Urothelium cell line (cell line): ENCODE measurements around the gene IL16.
"Not testable (repeated sequence)": the region's sequence is repeated elsewhere in the genome, so short reads cannot be mapped to it uniquely, and the experiment has no call there.

ENCODE experiments used
- DNase-seq: peaks from one replicate; pipeline ENCODE4 v3.0.0; 2011; ENCODE audit warnings: low spot score, mixed read lengths
- FAIRE-seq: peaks from 2 replicates; lab custom pipeline; 2011; peaks lifted over from hg19 to GRCh38; lab: Jason Lieb, UNC

The IL16 gene

DNA sequence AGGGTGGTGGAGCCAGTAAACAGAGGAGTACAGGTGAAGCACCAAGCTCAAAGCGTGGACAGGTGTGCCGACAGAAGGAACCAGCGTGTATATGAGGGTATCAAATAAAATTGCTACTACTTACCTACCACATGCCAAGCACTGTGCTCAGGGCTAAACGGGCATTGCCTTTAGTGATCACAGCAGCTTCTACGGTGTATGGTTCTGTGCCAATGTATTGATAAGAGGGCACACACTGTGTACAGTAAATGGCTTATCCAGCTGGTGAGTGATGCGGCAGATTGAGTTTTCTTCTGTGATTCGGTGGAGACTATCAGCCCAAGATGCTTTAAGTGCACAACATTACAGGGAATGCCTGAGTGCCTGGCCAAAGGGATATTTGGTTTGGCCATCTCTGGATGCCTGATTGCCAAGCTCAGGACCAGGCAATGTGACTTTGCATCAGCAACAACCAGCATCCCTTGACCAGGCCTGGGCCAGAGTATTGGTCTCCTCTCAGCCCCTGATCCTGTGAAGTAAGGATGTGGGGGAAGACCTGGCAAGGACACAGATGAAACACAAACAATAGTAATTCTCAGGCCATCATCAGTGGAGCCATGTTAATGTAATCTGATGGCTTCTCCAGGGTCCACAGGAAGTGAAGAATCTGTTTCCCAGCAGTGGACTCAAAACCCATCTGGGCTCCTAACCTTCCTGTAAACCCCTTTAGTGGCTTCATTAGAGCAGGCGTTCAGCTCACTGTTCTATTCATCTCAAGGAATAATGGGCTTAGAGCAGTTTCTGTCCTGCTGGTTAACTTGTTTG lies 113.2 kb downstream of the IL16 start:
- FAIRE-seq = no peak
- DNase-seq = no peak

DNA sequence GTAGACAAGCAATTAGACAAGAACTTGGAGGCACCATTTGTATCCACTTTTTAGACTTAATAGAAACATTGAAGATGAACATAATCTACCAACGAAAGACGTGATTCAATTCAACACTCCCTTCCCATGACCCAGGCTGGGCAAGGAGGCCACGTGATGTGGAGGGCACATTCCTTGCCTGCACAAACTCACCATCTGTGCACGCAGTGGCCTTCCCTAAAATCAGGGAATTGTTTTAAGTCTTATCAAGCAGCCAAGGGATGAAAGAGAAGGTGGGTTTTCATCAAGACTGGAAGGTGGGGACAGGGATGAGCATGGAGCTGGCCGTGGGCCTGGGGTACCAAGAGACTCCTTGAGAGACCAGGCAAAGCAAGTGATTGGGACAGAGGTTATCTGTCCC lies 113.8 kb downstream of the IL16 start:
- FAIRE-seq = no peak
- no peak for DNase-seq

DNA sequence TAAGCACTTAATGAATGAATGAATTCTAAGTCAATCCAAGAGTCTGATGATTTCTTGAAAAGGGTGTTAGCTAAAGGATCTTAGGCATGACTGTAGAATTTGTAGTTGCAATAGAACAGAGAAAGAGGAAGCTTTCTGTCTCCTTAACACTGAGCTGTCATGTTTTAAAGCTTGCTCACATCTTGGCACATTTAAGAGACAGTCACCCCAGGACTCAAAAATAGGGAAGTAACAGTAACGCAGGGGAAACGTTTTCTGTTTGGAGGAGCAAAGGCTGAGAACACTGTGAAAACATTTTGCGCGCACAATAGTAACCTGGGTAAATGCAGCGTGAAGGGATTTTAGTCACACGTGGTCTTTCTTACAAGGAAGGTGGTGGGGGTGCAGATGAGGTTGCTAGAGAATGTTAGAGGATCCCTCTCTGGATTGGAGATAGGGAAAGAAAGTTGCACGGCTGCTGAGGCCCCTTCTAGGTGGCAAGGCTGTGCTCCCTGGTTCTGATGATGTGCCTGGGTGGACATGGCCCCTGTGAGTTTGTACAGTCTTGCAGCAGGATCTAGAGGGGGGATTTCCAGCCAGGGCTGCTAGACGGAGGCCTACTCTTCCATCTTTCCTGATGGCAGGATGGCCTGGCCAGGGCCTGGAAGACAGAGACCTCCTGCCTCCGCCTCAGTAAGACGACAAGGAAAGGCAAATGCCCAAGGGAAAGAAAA lies 115.2 kb downstream of the IL16 start:
- no peak for DNase-seq
- no peak for FAIRE-seq

DNA sequence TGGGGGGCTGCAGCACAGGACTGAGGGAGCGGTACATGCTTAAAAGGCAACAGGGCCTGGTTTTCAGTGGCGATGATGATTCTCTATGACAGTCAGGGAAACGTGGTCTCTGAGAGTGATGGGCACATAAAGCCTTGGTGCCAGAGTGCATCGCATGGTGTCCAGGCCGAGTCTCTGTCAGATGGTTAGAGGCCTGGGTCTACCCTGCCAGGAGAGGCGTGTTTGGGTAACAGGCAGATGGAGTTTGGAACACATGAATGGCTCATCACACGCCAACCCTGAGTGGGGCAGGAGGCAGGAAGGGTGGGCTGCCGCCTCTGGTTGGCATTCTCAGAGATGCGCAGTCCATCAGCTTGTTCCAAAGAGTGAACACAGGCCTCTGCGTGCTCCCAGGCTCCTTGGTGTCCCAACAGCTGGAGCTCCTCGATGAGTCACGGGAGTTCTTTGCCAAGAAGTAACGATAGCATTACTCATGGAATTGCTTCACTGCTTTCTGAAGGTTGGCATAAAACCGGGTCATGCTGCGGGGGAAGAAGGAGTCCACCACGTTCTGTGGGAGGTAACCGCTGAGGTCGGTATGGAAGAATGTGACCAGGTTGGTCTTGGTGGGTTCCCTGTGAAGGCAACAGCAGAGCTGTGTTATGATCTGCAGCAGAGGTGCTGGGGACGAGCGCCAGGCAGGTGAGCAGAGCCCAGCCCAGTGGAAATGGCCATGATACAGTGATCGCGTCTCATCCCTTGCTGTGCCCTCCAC lies 116.3 kb downstream of the IL16 start:
- DNase-seq (peak; percentile 93), FAIRE-seq (peak; percentile 97)

DNA sequence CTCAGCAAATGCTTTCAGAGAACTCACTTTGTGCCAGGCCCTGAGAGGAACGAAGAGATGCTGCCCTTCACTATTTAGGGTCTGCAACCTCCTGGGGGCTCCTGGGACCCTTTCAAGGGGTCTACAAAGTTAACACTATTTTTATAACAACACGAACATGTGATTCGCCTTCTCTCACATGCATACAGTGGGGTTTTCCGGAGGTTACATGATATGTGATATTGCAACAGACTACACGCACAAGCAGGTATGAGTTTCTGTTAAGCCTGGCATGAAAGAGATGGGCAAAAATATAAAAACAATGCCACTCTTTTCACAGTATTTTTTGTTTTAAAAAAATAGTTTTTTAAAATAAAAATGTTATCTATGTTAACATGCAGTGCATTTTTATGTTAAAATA lies 117.0 kb downstream of the IL16 start:
- no peak for FAIRE-seq
- DNase-seq = no peak

DNA sequence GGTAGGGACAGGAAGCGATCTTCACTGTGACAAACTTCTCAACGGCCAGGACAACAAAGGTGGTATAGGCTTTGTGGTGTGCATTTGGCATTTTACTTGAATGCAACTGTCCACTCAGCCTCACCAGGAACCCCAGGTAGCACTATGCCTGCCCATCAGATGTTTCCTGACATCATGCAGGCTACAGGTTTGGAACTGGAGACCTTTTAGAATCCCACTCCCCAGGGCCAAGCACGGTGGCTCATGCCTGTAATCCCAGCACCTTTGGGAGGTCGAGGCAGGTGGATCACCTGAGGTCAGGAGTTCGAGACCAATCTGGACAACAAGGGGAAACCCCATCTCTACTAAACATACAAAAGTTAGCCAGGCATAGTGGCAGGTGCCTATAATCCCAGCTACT lies 117.7 kb downstream of the IL16 start:
- DNase-seq (no peak), FAIRE-seq (no peak)

DNA sequence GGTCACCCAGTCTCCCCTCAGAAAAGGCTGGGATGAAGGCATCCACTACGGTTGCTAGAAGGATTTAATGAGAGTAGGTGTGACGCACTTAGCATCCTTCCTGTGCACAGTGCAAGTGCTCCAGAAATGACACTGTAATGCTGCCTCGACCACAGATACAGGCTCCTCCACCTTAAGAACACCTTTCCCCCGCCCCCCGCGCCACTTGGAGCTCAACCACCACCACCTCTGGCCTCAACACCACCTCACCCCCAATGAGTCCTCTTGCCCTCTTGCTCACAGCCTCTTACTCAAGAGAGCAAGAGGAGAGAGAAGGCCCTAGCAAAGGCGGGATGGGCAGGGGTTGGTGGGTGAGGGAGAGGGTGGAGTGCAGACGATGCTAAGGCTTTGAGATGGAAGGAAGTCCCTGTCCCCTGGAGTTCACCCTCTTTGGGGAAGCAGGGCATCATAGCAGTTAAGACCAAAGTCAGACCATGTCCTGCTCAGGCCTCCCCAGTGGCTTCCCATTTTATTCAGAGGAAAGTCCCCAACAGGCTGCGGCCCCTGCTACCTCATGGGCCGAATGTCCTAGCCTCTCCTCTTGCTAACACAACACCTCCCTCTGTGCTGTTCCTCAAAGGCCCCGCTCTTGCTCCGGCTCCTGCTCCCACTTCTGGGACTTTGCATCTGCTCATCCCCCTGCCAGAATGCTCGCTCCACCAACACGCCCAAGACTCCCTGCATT lies 118.9 kb downstream of the IL16 start:
- FAIRE-seq (no peak), DNase-seq (no peak)

DNA sequence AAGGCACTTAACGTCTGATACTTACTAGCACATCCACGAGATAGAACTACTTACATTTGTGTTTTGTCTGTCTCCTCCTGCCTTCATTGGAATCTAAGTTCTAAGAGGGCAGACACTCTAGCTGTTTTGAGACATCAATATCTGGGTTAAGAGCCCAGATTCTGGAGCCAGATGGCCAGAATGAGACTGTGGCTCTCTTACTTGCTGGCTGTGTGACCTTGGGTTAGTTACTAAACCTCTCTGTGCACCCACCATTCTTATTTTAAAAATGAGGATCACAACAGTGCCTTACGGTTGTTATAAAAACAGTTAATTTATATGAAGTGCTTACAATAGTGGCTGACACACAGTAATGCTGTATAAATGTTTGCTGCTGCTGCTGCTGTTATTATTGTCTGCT lies 119.6 kb downstream of the IL16 start:
- DNase-seq (no peak), FAIRE-seq (no peak)

DNA sequence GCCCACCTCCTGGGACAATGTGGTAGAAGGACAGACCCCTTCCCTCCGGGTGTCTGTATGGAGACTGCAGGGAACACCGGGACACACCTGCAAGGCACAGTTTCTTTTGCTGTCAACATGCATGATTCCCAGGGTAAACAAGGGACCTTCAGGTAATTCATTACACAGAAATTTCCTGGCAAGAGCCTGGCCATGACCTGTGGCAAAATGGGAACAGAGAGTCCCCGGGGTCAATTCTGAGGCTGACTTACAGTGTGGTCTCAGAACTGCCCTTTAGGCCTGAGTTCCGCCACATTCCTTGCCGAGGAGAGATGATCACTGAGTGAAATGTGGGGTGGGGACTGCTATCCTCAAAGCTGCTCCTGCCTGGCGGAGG lies 121.0 kb downstream of the IL16 start:
- DNase-seq (no peak), FAIRE-seq (no peak)

DNA sequence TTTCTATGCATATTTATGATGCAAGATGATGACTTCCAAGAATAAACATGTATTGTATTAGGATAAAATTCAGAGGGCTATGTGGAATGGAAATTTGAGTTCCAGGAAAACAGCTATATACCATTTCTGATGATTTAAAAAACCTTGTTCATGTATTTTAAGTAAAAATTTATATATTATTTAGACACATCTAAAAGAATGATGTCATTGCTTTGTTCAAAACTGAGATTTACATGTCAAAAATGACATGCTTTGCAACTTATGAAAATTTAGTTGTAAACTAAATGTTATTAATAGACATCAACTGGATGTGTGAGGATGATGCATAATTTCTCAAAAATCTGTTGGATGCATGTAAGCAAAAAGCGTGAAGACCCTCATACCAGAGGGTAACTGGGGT lies 125.0 kb downstream of the IL16 start:
- DNase-seq = no peak
- FAIRE-seq = no peak

DNA sequence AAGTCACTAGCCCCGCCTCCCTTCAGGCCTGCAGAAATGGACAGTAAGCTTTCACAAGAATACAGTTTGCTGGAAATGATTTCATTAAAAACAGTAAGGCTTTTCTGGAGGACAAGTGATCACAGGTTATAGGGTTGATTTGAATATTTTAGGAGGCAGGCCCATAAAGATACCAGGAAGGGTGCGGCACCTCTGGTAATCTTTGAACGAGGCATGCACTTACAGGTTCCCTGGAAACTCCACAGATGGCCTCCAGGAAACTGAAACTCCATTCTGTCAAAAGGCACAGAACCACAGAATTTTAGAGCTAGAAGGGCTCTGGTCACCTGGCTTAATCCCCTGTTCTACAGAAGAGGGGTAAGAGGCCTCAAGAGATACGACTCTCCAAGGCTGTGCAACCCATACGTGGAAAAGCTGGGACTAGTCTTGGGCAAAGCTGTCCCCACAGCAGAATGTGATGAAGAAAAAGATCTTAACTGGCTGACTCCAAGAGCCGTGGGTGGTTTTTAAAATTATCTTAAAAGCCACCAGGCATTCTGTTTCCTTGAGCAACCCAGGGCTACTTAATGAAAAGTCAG lies 126.1 kb downstream of the IL16 start:
- FAIRE-seq = no peak

DNA sequence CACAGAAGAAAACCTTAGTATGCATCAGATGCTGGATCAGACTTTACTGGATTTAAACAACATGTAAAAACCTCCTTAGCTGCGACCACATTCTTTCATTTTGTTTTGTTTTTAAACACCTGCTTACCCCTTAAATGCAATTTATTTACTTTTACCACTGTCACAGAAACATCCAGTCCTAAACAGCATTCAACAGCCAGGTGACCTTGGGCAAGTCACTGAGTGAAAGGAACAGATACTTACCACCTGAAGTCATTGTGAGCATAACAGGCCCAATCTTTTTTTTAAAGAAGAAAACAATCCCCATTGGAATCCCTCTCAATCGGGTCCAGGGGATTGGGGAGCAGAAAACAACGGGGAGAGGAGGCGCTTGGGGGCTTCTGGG lies 126.9 kb downstream of the IL16 start:
- DNase-seq (no peak), FAIRE-seq (no peak)

More for the DNA sequence above, 126.1 kb downstream of the IL16 start:
- no peak for DNase-seq

DNA sequence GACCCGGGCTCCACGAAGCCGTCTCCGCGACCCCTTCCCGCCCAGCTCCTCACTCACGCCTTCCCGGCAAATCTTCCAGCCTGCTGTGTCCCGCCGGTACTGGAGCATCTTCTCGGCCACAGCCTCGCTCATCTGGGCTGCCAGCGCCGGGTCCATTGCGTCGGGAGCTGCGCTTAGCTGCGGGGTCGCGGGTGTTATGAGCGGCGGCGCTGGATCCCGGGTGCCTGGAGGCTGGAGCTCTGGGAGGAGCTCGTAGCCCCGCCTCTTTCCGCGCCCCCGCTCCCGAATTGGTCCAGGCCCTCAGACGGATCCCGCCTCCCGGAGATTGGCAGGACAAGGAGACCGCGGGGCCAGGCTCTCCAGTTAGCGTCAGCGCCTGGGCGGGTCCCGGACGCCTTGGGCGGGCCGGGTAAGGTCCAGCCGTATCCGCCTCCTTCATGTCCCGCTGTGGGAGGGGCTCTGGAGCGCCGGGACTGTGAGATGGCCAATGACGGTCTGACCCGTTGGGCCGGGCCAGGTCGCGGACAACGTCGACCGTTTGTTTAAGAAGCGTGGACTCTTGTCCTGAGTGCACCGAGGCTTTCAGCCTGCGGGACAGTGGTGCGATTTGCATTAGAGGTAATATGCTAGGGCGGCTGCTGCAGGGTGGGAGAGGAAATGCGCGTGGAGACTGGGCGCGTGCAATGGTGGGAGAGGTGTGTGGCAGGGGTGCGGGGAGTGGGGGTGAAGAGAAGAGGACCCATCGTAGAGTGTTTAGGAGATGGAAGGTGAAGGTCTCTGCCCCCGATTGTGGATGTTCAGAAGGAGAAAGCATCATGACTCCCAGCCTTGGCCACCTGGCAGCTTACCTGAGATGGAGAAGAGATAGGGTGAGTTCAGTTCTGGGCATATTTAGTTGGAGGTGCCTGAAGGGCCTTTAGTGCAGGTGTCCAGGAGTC lies 127.5 kb downstream of the IL16 start, which contains the start of gene STARD5:
TSS of gene STARD5 (minus strand) at position 198 of the 938 bp plus-strand sequence. CDS start at position 156, 42 bp downstream.
- FAIRE-seq = peak; percentile 42
- DNase-seq = peak; percentile 99

DNA sequence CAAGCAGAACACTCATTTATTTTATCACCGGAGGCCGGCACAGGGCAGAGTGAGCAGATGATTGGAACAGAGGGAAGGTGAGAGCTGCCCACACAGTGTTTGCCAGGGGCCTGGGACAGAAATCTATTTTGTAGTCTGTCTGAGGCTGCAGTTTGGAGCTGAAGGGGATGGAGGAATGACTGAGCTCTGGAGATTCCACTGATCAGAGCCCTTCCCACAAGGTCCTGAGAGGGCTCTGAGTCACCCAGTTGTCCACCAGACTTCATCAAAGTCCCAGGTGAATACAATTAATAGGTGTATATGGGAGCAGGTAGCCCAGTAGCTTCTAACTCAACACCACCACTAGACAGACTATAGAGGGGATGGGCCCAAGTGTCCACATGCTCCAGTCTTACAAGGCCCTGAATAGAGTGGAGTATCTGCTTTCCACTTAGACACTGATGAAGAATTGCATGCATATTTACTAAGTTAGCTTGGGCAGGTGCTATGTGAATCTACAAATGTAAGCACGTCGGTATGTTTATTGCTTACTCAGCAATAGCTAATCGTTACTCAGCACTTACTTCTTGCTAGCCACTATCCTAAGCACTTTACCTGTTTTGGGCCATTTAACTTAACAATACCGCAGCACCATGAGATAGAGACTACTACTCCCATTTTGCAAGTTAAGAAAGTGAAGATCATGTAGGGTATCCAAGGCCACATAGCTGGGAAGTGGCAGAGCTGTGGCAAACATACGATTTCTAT lies 130.0 kb downstream of the IL16 start:
- FAIRE-seq (no peak), DNase-seq (no peak)

DNA sequence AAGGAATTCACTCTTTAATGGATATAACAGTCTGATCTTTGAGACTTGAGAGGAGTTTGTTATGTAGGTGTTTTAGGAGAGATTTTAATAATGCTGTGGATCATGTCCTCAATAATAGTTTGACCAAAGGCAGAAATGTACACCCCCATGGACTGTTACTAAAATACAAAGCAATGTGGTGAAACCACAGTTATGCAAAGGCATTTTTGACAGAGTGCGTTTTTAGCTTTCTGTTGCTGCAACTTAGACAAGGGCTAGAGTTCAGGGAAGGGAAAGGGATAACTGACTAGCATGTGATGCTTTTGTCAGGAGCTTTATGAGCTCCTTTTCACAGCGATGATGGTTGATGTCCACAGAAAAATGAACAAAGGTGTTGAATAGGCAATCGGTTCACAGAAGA lies 130.8 kb downstream of the IL16 start:
- no peak for FAIRE-seq
- peak; percentile 59 for DNase-seq

DNA sequence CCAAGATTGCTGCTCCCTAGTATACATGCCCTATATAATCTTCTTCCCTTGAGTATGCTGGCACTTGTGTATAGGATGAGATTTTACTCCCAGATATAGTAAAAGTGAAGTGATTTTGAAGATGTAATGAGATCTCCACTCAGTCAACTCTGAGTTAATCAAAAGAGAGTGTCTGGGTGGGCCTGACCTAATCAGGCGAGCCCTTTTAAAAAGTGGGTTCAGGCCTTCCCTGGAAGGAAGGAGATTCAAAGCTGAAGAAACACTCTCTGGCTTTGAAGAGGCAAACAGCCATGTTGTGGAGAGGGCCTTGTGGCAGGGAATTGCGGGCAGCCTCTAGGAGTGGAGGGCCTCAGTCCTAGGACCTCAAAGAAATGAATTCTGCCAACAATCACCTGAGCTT lies 132.8 kb downstream of the IL16 start:
- no peak for FAIRE-seq
- DNase-seq = no peak

DNA sequence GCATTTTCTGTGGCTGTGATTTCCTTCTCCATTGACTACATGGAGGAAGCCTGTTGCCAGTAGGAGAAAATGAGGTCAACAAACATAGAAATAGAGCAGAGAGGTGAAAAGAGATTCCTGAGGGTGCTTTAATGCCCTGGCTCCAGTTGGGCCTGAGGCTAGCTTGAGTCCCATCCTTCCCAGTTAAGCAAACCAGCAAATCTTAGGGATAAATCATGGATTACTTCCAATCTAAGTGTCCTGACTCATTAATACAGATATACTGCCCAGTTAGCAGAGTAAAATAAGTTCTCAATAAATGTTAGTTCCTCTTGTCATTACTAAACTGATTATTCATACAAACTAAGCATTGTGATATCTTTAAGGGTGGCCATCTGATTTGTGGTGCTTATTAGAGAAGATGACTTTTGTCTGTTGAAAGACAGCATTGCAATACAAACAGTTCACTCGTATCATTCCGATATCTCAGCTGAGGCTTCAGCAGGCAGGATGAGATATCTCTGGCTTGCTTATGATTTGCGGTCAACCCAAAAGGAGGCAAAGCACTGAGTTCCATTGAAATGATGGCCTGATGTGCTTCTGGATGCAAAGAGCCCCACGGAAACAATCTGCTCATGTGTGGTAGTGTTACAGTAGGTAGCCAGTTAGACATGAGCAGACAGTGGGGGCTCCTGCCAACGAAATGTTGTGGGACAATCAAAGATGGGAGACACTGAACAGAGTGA lies 133.8 kb downstream of the IL16 start:
- DNase-seq = no peak

DNA sequence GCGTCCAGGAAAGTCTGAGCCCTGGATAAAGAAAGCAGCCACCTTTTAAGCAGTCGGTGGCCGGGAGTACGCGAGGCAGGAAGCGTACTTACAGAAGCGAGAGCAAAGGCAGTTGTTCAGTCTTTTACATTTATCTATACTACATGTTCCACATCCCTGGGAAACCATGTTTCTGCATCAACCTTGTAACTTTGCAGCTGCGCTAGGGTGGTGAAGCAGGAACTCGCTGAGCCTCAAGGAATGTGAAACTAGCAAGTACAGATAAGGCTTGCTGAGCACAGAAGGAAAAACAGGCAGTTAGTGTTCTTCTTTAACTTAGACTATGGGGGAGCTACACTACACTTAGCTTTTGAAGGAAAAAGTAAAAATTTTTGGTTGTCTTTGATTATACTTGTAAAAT lies 134.5 kb downstream of the IL16 start:
- DNase-seq, FAIRE-seq: not testable (repeated sequence)

More for the DNA sequence above, 133.8 kb downstream of the IL16 start:
- FAIRE-seq = no peak
